GM18870 (cell line): Measurements from ENCODE around the gene XAB2.
"Not testable (repeated sequence)": the region's sequence is repeated elsewhere in the genome, so short reads cannot be mapped to it uniquely, and the experiment has no call there.

ENCODE experiments used
- ATAC-seq: cut with Tn5 transposase; IDR thresholded peaks from one replicate; pipeline ENCODE4 v1.9.1; 2021; ENCODE audit warnings: moderate library complexity; ENCODE audit not compliant: unreplicated experiment

The XAB2 gene

DNA sequence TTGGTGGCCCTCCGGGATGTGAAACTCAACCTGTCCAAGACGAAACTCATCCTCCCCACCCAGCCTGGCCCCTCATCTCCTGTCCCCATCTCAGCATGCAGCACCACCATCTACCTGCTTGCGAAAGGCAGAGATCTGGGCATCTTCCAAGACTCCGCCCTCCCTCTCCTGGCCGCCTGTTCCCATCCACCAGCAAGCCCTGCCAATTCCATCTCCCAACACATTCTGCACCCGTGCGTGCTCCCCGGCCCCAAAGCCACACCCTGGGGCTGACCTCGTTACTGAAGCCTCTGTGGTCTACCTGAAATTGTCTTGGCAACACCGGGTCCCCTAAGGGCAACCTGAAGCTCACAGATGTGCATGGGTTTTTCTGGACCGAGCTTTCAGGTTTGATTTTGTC lies 46.9 kb downstream of the XAB2 start:
- no peak for ATAC-seq

DNA sequence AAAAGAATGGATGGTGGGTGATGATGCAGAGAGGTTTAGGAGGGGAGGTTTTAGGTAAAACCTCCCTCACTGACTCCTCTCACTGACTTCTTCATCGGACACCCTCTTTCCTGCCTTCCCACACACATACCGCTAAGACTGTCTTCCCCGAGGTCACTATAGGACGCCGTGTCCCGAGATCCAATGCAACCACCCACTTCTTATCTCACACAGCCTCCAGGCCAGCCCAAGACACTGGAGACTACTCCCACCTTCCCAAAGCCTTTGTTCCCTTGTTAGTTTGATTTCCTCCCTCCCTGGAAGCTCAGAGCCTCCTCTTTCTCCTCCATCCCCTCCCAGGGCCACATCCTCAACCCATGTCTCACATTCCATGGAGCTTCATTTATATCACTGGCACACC lies 50.2 kb downstream of the XAB2 start:
- no peak for ATAC-seq

DNA sequence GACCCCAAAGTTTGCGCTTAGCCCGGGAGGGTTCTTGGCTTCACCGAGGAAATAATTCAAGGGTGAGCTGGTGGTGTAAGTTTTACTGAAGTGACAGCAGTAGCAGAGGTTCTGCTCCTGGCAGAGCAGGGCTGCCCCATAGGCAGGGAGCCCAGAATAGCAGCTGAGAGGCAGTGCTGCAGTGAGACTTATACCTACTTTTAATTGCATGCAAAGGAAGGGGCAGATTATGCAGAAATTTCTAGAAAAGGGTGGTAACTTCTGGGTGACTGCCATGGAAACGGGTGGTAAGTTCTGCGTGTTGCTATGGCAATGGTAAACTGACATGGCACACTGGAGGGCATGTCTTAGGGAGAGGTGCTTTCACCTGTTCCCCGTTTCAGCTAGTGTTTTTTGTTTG lies 51.2 kb downstream of the XAB2 start:
- no peak for ATAC-seq

DNA sequence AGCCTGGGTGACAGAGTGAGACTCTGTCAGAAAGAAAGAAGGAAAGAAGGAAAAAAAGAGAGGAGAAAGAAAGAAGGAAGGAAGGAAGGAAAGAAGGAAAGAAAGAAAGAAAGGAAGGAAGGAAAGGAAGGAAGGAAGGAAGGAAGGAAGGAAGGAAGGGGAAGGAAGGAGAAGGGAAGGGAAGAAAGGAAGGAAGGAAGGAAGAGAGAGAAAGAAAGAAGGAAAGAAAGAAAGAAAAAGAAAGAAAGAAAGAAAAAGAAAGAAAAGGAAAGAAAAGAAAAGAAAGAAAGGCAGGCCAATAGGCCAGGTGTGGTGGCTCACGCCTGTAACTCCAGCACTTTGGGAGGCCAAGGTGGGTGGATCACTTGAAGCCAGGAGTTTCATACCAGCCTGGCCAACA lies 51.9 kb downstream of the XAB2 start:
- ATAC-seq, result not testable (repeated sequence)

DNA sequence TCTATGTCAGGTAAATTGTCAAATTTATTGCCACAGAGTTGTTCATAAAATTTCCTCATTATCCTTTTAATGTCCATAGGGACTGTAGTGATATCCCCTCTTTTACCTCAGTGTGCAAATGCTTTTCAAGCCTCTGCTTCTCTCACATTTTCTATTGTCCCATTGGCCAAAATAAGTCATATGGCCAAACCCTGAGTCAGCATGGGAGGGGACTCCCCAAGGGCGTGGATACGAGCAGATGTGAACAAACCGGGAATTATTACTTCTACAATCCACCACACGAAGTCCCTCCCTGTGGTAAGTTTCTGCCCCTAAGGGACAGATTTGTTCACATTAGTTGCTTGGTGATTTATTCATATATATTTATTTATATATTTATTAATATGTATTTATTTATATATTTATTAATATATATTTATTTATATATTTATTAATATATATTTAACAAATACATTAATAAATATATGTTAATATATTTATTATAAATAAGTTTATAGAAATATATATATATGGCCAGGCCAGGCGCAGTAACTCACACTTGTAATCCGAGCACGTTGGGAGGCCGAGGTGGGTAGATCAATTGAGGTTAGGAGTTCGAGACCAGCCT lies 53.8 kb downstream of the XAB2 start:
- no peak for ATAC-seq

DNA sequence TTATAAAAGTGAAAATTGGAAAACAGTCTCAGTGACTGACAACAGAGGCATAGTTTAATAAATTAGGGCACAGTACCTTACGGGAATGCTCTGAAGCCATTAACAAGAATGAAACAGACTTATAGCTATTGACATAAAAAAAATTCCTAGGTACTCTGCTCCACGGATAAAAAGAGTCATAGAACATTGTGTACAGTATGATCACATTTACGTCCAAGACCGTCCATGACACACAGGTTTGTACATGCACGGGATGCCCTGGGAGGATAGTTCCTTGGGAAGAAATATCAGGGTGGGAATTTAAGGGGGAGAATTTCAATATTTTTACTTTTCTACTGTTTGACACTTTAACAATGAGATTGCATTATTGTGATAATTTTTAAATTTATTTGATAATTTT lies 58.6 kb downstream of the XAB2 start:
- no peak for ATAC-seq
